T-helper 17 cell (primary cell): ENCODE measurements around the gene ETHE1. TPM values are rescaled to one million over a fixed set of nuclear protein-coding genes. Genes with fewer than 3 reads are reported as not detected.

ENCODE experiments used
- ATAC-seq: fragments of 150-1000 bp; cut with Tn5 transposase; 2 replicates; pipeline ENCODE4 v1.10.0; 2021; ENCODE audit warnings: mild to moderate bottlenecking, moderate library complexity
- DNase-seq, 3 donors: peaks; one replicate each; pipeline versions ENCODE4 v3.0.0 to v3.0.0-alpha.2; 2020 to 2021
- H3K9me3 ChIP-seq: one replicate; pipeline ENCODE4 v1.7.0; 2013; ENCODE audit warnings: low read length, mild to moderate bottlenecking; ENCODE audit not compliant: control insufficient read depth, poor library complexity, severe bottlenecking
- H3K27ac Mint-ChIP-seq: one replicate; pipeline ENCODE4 v1.8.0; 2022; ENCODE audit warnings: mild to moderate bottlenecking, moderate library complexity, mixed read lengths
- H3K27me3 Mint-ChIP-seq: one replicate; pipeline ENCODE4 v1.8.0; 2022; ENCODE audit warnings: mixed read lengths
- H3K36me3 Mint-ChIP-seq: one replicate; pipeline ENCODE4 v1.8.0; 2022; ENCODE audit warnings: low read depth, mixed read lengths
- H3K4me1 Mint-ChIP-seq: one replicate; pipeline ENCODE4 v1.8.0; 2022; ENCODE audit warnings: mild to moderate bottlenecking, mixed read lengths
- H3K4me3 Mint-ChIP-seq: one replicate; pipeline ENCODE4 v1.8.0; 2022; ENCODE audit warnings: mild to moderate bottlenecking, moderate library complexity, mixed read lengths
- total RNA-seq, 4 donors: library from RNA in 2 of 4; stranded (reverse) in 2 of 4; gene quantifications; one replicate each; pipeline ENCODE4 v1.2.3 and lab custom pipeline; 2022 to 2026

The ETHE1 gene
- total RNA-seq, 2 donors from 2014 or later = 21.0 to 30.3 TPM

DNA sequence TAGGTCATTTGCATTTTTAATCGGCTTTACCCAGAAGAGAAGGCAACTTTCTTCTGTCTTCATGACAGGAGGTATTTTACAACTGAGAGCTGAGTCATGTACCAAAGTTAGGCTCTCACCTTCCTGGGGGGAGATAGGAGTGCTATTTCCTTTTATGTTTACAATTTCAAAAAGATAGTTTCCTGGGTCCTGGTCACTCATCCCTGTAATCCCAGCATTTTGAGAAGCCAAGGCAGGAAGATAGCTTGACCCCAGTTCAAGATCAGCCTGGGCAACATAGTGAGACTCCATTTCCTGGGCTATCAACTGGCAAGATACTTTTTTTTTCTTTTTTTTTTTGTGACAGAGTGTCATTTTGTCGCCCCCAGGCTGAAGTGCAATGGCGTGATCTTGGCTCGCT lies 69.2 kb downstream of the ETHE1 start:
- Mint-ChIP-seq H3K36me3 (no peaks in the 10 kb centered on the region), H3K4me1 (peaks cover 12% of the 10 kb centered on the region), H3K27me3 (no peaks in the 10 kb centered on the region), H3K4me3 (no peak overlapping the region), H3K27ac (no peak overlapping the region)
- no peak for DNase-seq
- no peak for ATAC-seq
- no peaks in the 10 kb centered on the region for H3K9me3 ChIP-seq

Other genes starting within 250 kb of the ETHE1 start
- not detected for gene CD177, start 173.5 kb downstream of the ETHE1 start, total RNA-seq
- gene TEX101, start 112.3 kb downstream of the ETHE1 start, total RNA-seq = not detected
- 1 to 10 TPM; 5.1 to 7.4 TPM for gene LYPD3, start 61.6 kb downstream of the ETHE1 start, total RNA-seq
- gene PHLDB3, start 22.5 kb downstream of the ETHE1 start, total RNA-seq = 10 to 100 TPM; 24.2 to 40.5 TPM
- 1 to 10 TPM; 4.0 to 4.3 TPM for gene ZNF575, start 6.0 kb upstream of the ETHE1 start, total RNA-seq
- gene XRCC1, start 48.3 kb upstream of the ETHE1 start, total RNA-seq = 10 to 100 TPM; 37.9 to 38.9 TPM
- gene PINLYP, start 48.6 kb upstream of the ETHE1 start, total RNA-seq = 1 to 10 TPM in 1 of 2 donors, under 1 TPM in 1; 0.52 to 1.5 TPM
- gene IRGQ, start 68.9 kb upstream of the ETHE1 start, total RNA-seq = 10 to 100 TPM; 49.9 to 51.1 TPM
- 10 to 100 TPM in 1 of 2 donors, 1 to 10 TPM in 1; 7.9 to 11.1 TPM for gene ZNF576, start 69.4 kb upstream of the ETHE1 start, total RNA-seq
- under 1 TPM; 0.40 to 0.60 TPM for gene SRRM5, start 84.9 kb upstream of the ETHE1 start, total RNA-seq
- 10 to 100 TPM; 23.8 to 26.3 TPM for gene ZNF428, start 92.4 kb upstream of the ETHE1 start, total RNA-seq
- under 1 TPM; 0.40 to 0.91 TPM for gene CADM4, start 112.6 kb upstream of the ETHE1 start, total RNA-seq
- gene PLAUR, start 143.0 kb upstream of the ETHE1 start, total RNA-seq = 10 to 100 TPM; 21.1 to 35.8 TPM
- not detected for gene IRGC, start 188.9 kb upstream of the ETHE1 start, total RNA-seq
- gene SMG9, start 227.8 kb upstream of the ETHE1 start, total RNA-seq = 10 to 100 TPM; 35.6 to 44.4 TPM